Sigmoid colon (tissue), 7 donors: Measurements from ENCODE around the gene CNOT9. TPM values are rescaled to one million over a fixed set of nuclear protein-coding genes. Genes with fewer than 3 reads are reported as not detected.
A peak's percentile ranks its signal among the peaks of the same experiment; 100 is the strongest.
"Not testable (repeated sequence)": the region's sequence is repeated elsewhere in the genome, so short reads cannot be mapped to it uniquely, and the experiment has no call there.

Source experiments
- DNase-seq: peaks from one replicate; pipeline ENCODE4 v3.0.0-alpha.2; 2019
- H3K27ac ChIP-seq, 4 donors: fragments of 200-600 bp; sonication (generic); one replicate each; pipeline ENCODE4 v1.5.1; 2016 to 2019; ENCODE audit warnings: mild to moderate bottlenecking in 1 of 4
- H3K27me3 ChIP-seq, 3 donors: fragments of 200-600 bp; sonication (generic); one replicate each; pipeline ENCODE4 v1.5.1; 2019; ENCODE audit warnings: mild to moderate bottlenecking in 1 of 3
- H3K36me3 ChIP-seq, 4 donors: fragments of 200-600 bp; sonication (generic); one replicate each; pipeline ENCODE4 v1.5.1; 2016 to 2019
- H3K4me1 ChIP-seq, 4 donors: fragments of 200-600 bp; sonication (generic); one replicate each; pipeline ENCODE4 v1.5.1; 2017 to 2019
- H3K4me3 ChIP-seq, 4 donors: fragments of 200-600 bp; sonication (generic); one replicate each; pipeline ENCODE4 v1.5.1; 2017 to 2019; ENCODE audit warnings: mild to moderate bottlenecking in 2 of 4, moderate library complexity in 1 of 4
- H3K9me3 ChIP-seq, 4 donors: fragments of 200-600 bp in 3 of 4; sonication (generic) in 3 of 4; one replicate each; pipeline versions ENCODE4 v1.5.1 to v1.6.1; 2013 to 2019
- EP300 ChIP-seq, 4 donors: sonication (generic); formaldehyde crosslinking; IDR thresholded peaks; one replicate each; pipeline ENCODE4 v1.6.1; 2017; ENCODE audit warnings: antibody characterized with exemption in 4 of 4
- POLR2A ChIP-seq, 2 donors: fragments of 450-650 bp; IDR thresholded peaks; one replicate each; pipeline ENCODE4 v1.6.1; 2016; ENCODE audit warnings: antibody characterized with exemption in 2 of 2, mild to moderate bottlenecking in 2 of 2, moderate library complexity in 2 of 2
- POLR2AphosphoS5 ChIP-seq, 4 donors: sonication (generic); formaldehyde crosslinking; IDR thresholded peaks; one replicate each; pipeline ENCODE4 v1.6.1; 2017; ENCODE audit warnings: antibody characterized with exemption in 4 of 4
- WGBS, 2 donors: extraction: QIAGEN DNeasy Blood & Tissue Kit; methylation state at CpG; one replicate each; pipeline ENCODE4 v1.1.7; 2013; 5-methylcytosine and 5-hydroxymethylcytosine counted together
- intact Hi-C: fragments of 100-400 bp; cut with DNase I; formaldehyde crosslinking; loops from one replicate; pipeline ENCODE4 v1.15.1; 2023
- polyA plus RNA-seq, 3 donors: library from polyadenylated mRNA; stranded (reverse); fragments of 200-250 nt; gene quantifications; one replicate each; pipeline ENCODE4 v1.2.3, GENCODE V29; 2013
- total RNA-seq, 4 donors: library from RNA; depleted of rRNA; stranded (reverse); fragments of >200 nt; gene quantifications; one replicate each; pipeline ENCODE4 v1.1.0, GENCODE V29; 2016
- TF ChIP-seq, protein P1 (sequence below), 4 experiments: fragments of 450-650 bp in 3 of 4; fragments of 200-600 bp in 1 of 4; IDR thresholded peaks; one replicate each; pipeline ENCODE4 v1.5.1; 2016 to 2019; ENCODE audit warnings: antibody characterized with exemption in 4 of 4, mild to moderate bottlenecking in 3 of 4, moderate library complexity in 2 of 4
- donor health status: healthy with polysubstance abuse.
- donor health status: Bipolar disorder and iron deficiency.
- donor health status: healthy.

Gene CNOT9, protein sequence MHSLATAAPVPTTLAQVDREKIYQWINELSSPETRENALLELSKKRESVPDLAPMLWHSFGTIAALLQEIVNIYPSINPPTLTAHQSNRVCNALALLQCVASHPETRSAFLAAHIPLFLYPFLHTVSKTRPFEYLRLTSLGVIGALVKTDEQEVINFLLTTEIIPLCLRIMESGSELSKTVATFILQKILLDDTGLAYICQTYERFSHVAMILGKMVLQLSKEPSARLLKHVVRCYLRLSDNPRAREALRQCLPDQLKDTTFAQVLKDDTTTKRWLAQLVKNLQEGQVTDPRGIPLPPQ
- total RNA-seq (10 to 100 TPM; 25.0 to 36.2 (median 28.5) TPM), polyA plus RNA-seq (10 to 100 TPM in 1 of 3 donors, 1 to 10 TPM in 2; 9.6 to 23.8 (median 9.7) TPM)

DNA sequence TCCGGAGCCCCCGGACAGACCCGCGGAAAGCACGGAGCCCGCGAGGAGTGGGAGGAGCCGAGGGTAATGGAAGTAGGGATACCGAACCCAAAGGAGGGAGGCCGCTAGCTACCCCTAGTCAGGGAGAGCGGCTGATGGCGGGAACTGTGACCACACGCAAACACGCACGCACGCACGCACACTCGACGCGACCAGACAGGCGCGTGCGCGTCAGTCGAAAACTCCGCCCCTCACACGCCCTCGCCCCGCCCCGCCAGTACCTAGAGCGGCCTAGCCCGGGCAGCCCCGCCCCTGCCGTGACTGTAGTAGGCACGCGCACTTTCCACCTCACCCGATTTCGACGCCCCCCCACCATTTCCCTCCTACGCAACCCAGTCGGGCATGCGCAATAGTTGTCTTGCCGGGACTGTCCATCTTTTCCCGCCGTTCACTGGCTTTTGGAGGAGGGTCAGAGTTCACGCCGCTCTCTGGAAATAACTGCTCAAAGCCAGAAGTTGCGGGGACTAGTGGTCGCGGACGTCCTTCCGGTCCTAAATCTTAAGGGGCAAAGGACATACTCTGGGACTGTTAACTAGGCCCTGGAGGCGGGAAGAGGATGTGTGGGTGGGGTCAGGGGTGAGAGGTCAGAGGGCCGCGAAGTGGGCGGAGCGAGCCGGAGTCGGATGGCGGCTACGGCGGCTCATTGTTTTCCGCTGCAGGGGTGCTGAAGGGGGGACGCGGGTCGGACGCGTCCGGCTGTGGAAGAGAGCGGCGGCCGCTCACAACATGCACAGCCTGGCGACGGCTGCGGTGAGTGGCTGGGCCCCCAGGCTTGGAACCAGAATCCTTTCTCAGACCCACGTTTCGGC is at the start of gene CNOT9, which contains the start of gene USP37:
Gene CNOT9, plus strand, starts transcription at position 650 of the 848 bp plus-strand sequence. Its CDS starts 116 bp downstream, at position 766.
Gene USP37, minus strand, starts transcription at position 162 of the 848 bp plus-strand sequence. CDS start 9,698 bp downstream, outside the sequence.
- Histone ChIP-seq H3K9me3 (no peaks in the 10 kb centered on the region), H3K36me3 (peaks cover 0 to 9% (median 5%) of the 10 kb centered on the region in 4 donors), H3K4me3 (peak within 1 kb of the TSS; percentile 60 to 76 (median 70)), H3K27me3 (no peaks in the 10 kb centered on the region), H3K4me1 (peaks cover 0 to 40% (median 36%) of the 10 kb centered on the region in 4 donors), H3K27ac (peak within 1 kb of the TSS; percentile 91 to 96 (median 94))
- TF ChIP-seq POLR2AphosphoS5 (IDR thresholded peaks at IDR 0.05): peak; percentile 83 to 97 (median 91)
- TF ChIP-seq, protein P1, sequence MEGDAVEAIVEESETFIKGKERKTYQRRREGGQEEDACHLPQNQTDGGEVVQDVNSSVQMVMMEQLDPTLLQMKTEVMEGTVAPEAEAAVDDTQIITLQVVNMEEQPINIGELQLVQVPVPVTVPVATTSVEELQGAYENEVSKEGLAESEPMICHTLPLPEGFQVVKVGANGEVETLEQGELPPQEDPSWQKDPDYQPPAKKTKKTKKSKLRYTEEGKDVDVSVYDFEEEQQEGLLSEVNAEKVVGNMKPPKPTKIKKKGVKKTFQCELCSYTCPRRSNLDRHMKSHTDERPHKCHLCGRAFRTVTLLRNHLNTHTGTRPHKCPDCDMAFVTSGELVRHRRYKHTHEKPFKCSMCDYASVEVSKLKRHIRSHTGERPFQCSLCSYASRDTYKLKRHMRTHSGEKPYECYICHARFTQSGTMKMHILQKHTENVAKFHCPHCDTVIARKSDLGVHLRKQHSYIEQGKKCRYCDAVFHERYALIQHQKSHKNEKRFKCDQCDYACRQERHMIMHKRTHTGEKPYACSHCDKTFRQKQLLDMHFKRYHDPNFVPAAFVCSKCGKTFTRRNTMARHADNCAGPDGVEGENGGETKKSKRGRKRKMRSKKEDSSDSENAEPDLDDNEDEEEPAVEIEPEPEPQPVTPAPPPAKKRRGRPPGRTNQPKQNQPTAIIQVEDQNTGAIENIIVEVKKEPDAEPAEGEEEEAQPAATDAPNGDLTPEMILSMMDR (IDR thresholded peaks at IDR 0.05): no peak
- peak in 2 of 4 donors; percentile 51 to 90 for TF ChIP-seq EP300 (IDR thresholded peaks at IDR 0.05)
- peak; percentile 65 to 67 for TF ChIP-seq POLR2A (IDR thresholded peaks at IDR 0.05)
- intact Hi-C loops: loop anchor here (2.0 to 5.0 kb wide), 4 partner anchors 49 to 276 kb away; partner anchors contain the start of gene TMBIM1
- peak; percentile 100 for DNase-seq
- 0 to 1% methylated on average over 77 of the region's 77 CpGs for WGBS, 2 donors

DNA sequence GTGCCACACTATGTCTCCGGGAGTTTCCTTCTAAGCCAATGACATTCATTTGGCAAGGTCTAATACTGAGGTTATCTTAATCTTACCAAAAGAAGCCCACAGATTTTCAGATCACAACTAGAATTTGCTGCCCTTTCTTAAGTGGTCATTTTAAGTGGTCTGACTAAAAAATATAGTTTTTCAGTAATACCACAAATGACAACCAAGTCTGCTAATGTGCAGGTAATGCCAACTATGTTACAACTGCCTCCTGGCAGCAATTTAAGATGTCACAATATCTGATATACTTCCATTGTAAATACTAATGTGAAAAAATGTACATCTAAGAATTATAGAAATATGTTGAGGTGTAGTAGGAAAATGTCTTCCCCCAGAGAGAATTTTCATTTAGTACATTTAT is 49.8 kb upstream of the CNOT9 start:
- no peaks in the 10 kb centered on the region for H3K9me3 ChIP-seq
- DNase-seq: no peak
- TF ChIP-seq, protein P1 (IDR thresholded peaks at IDR 0.05): no peak
- TF ChIP-seq EP300 (IDR thresholded peaks at IDR 0.05): no peak
- no peak for TF ChIP-seq POLR2AphosphoS5 (IDR thresholded peaks at IDR 0.05)
- no peak overlapping the region for H3K27ac ChIP-seq
- peaks cover 0 to 38% (median 0%) of the 10 kb centered on the region in 4 donors for H3K36me3 ChIP-seq
- no peaks in the 10 kb centered on the region for H3K27me3 ChIP-seq
- 96 to 97% methylated on average over 1 of the region's 1 CpG for WGBS, 2 donors
- no peak overlapping the region for H3K4me3 ChIP-seq
- intact Hi-C loops: no loop called here
- no peaks in the 10 kb centered on the region for H3K4me1 ChIP-seq

DNA sequence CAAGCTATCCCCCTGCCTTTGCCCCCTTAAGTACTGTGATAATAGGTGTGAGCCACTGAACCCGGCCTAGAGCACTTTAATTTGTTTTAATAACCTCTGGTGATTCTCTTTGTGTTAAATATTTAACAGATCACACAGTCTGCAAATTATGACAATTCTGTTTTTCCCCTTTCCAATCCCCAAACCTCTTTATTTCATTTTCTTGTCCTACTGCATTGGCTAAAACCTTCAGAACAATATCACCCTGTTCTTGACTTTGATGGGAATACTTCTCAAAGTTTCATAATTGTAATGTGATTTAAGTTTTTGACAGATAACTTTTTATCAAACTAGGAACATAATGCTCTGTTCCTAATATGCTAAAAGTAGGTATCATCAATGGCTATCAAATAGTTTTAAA is 45.0 kb upstream of the CNOT9 start:
- intact Hi-C loops: no loop called here
- H3K27ac ChIP-seq: no peak overlapping the region
- no peaks in the 10 kb centered on the region for H3K27me3 ChIP-seq
- H3K36me3 ChIP-seq: peaks cover 0 to 73% (median 2%) of the 10 kb centered on the region in 4 donors
- TF ChIP-seq, protein P1 (IDR thresholded peaks at IDR 0.05): no peak
- TF ChIP-seq EP300 (IDR thresholded peaks at IDR 0.05) (no peak), POLR2A (IDR thresholded peaks at IDR 0.05) (no peak), POLR2AphosphoS5 (IDR thresholded peaks at IDR 0.05) (no peak)
- no peak overlapping the region for H3K4me3 ChIP-seq
- H3K4me1 ChIP-seq: no peaks in the 10 kb centered on the region
- DNase-seq: no peak
- peaks cover 0 to 3% (median 0%) of the 10 kb centered on the region in 4 donors for H3K9me3 ChIP-seq
- WGBS, 2 donors: 87 to 91% methylated on average over 1 of the region's 1 CpG

DNA sequence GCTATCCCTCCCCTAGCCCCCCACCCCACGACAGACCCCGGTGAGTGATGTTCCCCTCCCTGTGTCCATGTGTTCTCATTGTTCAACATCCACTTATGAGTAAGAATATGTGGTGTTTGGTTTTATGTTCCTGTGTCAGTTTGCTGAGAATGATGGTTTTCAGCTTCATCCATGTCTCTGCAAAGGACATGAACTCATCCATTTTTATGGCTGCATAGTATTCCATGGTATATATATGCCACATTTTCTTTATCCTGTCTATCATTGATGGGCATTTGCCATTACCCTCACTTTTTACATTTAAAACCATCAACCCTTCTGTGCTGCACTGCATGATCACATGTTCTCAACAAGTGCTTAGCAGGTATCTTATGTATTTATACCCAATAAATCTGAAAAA is 40.2 kb upstream of the CNOT9 start:
- H3K27me3 ChIP-seq, H3K4me1 ChIP-seq, H3K27ac ChIP-seq, intact Hi-C loops, H3K9me3 ChIP-seq, DNase-seq, H3K4me3 ChIP-seq: not testable (repeated sequence)
- peaks cover 7 to 93% (median 19%) of the 10 kb centered on the region in 4 donors for H3K36me3 ChIP-seq
- 100% methylated on average over 2 of the region's 2 CpGs for WGBS, 2 donors

DNA sequence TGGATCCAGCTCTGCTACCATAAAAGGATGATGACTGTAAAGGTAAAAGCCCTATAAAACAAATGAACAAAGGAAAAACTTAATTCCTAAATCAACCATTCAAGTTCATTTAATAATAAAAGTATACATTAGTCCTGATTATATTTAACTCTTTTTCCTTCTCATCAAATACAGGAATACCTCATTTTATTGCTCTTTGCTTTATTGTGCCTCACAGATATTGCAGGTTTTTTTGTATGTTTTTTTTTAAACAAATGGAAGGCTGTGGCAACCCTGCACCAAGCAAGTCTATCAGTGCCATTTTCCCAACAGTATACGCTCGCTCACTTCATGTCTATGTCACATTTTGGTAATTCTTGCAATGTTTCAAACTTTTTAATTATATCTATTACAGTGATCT is 38.6 kb upstream of the CNOT9 start:
- intact Hi-C loops: no loop called here
- H3K27me3 ChIP-seq: no peaks in the 10 kb centered on the region
- H3K27ac ChIP-seq: no peak overlapping the region
- DNase-seq: no peak
- 98 to 99% methylated on average over 2 of the region's 2 CpGs for WGBS, 2 donors
- no peaks in the 10 kb centered on the region for H3K4me1 ChIP-seq
- no peak overlapping the region for H3K4me3 ChIP-seq
- H3K9me3 ChIP-seq: no peaks in the 10 kb centered on the region
- TF ChIP-seq POLR2A (IDR thresholded peaks at IDR 0.05) (no peak), EP300 (IDR thresholded peaks at IDR 0.05) (no peak), POLR2AphosphoS5 (IDR thresholded peaks at IDR 0.05) (no peak)
- TF ChIP-seq, protein P1 (IDR thresholded peaks at IDR 0.05): no peak
- H3K36me3 ChIP-seq: peaks cover 7 to 94% (median 19%) of the 10 kb centered on the region in 4 donors
